Endothelial cell of hepatic sinusoid (primary cell): Measurements from ENCODE around the gene TRABD2A.
"Not testable (repeated sequence)": the region's sequence is repeated elsewhere in the genome, so short reads cannot be mapped to it uniquely, and the experiment has no call there.

Source experiments
- in situ Hi-C: cut with HindIII; loops from 2 replicates; pipeline ENCODE4 v1.10.0; 2017; ENCODE audit warnings: low sequenced_read_pairs

Gene TRABD2A

DNA sequence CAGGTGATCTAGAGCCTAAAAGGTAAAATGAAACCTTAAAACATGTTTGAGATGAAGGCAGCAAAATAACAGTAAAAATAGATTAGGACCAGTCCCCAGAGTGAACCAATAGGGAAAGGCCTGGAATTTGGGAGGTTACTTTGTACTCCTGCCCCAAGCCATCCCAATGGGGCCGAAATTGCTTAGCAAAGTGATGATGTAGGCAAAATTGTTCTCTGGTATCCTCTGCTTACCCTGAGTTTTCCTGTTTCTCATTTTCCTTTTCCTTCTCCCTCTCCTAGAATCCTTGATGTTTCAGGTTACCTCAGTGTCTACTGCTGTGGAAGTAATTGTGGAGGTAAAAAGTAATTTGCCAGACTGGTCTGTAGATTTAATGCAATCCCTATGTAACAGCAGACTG lies 92.9 kb downstream of the TRABD2A start:
- in situ Hi-C loops, result loop anchor here (5.0 to 10.0 kb wide), 2 partner anchors 74 to 117 kb away; partner anchors contain the start of gene TMSB10

DNA sequence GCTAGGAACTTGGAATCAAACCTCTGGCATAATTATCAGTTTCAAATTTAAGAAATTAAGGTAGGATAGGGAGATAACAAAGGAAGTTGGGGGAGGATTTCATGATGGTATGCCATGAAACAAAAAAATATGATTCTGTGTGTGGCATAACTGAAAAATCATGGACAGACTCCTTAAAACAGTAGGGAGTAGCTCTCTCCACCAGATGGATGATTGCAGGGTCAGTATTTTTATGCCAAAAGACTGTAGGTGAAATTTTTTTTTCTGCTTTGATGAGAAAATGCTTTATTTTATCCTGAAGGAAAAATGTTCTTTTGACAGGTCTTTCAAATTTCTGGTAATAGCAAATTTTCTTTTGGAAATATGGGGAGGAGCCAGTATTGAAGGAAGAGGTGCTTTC lies 94.3 kb downstream of the TRABD2A start:
- in situ Hi-C loops, result loop anchor here (5.0 to 10.0 kb wide), 2 partner anchors 76 to 118 kb away; partner anchors contain the start of gene TMSB10

DNA sequence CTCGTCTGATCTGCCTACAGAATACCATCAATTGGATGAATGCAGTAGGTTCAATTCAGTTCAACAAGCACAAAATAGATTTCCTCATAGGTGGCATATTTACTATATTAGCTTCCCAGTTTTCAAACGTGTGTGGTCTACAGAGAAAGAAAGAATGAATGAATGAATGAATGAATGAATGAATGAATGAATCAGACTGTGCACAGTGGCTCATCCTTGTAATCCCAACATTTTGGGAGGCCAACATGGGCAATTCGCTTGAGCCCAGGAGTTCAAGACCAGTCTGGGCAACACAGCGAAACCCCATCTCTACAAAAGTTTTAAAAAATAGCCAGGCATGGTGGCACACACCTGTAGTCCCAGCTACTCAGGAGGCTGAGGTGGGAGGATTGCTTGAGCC lies 94.9 kb downstream of the TRABD2A start:
- in situ Hi-C loops, result loop anchor here (5.0 to 10.0 kb wide), 2 partner anchors 76 to 119 kb away; partner anchors contain the start of gene TMSB10

DNA sequence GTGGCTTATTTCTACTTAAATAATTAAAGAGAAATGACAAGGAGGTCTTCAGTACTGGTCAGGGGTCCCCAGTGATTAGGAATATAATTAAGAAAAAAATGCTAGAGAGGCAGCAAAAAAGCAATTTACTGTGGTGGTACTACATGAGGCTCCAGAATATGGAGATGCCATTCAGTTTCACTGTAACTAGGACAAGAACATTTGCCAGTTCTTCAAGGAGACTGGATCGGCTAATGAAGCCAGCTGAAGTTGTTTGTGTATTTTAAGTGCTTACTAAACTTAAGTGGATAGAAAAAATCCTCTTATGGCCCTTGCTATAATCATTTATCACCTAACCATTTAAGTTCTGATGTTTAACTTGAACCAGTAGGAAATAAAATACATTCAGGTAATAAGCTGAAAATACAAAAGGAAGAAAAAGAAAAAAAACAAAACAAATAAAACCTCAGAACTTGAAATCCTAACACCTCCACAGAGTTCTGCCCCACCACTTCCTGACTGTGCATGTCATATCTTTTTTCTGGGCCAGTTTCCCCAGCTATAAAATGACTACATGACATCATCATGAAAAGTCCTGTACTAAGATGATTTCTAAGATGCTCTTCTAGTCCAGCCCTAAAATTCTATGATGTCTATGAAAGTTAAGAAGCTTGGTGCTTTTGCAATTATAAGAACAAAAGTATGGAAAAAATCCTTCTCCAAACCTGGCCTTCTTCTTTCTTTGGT lies 98.0 kb downstream of the TRABD2A start:
- in situ Hi-C loops, result loop anchor here (10.0 kb wide), 1 partner anchor 122 kb away; the partner anchor contains the start of gene TMSB10

DNA sequence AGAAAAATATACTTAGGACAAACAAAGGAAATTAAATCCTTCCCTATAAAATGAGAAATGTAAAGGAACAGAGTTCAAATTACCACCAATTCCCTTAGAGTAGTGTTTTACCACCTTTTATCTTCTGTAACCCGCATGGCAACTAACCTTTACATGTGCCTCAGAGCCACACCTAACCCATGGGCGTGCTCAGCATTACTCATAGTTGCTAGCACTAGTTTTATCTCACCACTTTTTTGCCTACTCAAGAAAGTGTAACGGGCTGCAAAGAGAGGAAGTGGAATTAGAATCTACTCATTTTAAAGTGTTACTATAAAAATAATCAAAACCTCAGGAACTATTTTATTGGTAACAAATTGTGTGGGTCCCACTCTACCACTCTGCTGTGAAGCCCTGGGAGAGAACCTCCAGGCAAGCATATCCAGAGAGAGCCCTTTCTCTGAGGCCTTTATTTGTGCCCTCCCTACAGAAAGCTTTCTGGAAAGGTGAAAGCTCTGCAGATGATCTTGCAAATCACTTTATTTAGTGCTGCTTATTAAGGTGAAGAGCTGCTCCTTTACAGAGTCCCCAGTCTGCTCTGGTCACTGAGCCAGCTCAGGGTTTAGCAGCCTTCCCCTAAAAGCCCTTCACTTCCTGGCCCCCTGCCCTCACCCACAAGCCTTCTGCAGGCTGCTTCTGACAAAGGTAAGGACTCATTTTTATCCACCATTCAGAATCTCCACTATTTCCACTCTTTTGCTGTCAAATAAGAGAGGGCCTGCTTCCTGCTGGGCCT lies 98.8 kb downstream of the TRABD2A start:
- in situ Hi-C loops, result loop anchor here (10.0 kb wide), 1 partner anchor 123 kb away; the partner anchor contains the start of gene TMSB10

DNA sequence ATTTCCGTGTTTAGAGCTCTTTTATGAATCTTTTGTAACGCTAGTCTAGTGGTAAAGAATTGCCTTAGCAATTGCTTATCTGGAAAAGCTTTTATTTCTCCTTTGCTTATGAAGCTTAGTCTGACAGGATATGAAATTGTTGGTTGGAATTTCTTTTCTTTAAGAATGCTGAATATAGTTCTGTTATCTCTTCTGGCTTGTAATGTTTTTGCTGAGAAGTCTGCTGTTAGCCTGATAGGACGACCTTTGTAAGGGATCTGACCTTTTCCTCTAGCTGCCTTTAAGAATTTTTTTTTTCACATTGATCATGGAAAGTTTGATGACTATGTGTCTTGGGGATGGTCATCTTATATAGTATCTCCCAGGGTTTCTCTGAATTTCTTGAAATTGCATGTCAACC lies 101.1 kb downstream of the TRABD2A start:
- in situ Hi-C loops, result loop anchor here (10.0 kb wide), 1 partner anchor 125 kb away; the partner anchor contains the start of gene TMSB10

DNA sequence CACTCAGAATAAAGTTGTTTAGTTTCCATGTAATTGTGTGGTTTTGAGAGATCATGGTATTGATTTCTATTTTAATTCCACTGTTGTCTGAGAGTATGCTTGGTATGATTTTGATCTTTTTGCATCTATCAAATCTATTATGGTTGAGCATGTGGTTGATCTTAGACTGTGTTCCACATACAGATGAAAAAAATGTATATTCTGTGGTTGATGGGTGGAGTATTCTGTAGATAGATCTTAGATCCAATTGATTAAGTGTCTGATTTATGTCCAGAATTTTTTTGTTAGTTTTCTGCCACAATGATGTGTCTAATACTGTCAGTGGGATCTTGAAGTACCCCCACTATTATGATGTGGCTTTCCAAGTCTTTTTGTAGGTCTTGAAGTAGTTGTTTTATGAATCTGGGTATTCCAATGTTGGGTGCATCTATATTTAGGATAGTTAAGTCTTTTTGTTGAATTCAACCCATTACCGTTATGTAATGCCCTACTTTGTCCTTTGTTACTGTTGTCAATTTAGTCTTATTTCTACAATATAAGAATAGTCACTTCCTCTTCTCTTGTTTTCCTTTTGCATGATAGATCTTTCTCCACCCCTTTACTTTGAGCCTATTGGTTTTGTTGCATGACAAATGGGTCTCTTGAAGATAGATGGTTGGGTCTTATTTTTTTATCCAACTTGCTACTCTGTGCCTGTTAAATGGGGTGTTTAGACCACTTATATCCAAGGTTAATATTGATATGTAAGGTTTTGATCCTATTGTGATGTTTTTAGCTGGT lies 101.8 kb downstream of the TRABD2A start:
- in situ Hi-C loops, result no loop called here

DNA sequence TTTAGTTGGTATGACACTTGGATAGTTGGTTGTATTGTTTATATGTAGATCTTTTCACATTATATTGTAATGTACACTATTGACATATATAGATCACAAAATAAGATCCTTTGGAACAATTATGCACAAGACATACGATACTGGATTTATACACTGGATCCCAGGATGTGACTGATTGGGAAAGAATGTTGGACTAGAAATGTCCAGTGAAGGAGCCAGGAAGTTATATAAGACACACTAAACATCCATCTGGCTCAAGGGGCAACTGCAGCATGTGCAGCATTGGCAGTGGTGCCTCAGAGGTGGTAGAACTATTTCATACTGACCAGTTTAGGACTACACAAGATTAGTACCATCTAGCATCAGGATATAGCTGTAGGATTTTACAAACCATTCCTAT lies 104.9 kb downstream of the TRABD2A start:
- in situ Hi-C loops, result no loop called here

DNA sequence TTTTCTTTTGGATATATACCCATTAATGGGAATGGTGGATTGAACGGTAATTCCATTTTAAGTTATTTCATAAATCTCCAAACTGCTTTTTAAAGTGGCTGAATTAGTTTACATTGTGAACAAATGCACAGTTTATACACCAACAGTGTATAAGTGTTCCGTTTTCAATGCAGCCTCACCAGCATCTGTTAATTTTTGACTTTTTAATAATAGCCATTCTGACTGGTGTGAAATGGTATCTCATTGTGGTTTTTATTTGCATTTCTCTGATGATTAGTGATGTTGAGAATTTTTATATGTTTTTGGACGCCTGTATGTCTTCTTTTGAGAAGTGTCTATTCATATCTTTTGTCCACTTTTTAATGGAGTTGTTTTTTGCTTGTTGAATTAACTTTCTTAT lies 107.3 kb downstream of the TRABD2A start:
- in situ Hi-C loops, result not testable (repeated sequence)
